Measurements from ENCODE around the gene TASOR2. TPM values are rescaled to one million over a fixed set of nuclear protein-coding genes. Genes with fewer than 3 reads are reported as not detected.

Gene TASOR2
- total RNA-seq, 1 experiment from 2014 or later: 80.3 TPM

- no peak for DNase-seq (ENCODE audit: low read depth, low spot score)
- Histone ChIP-seq H2AFZ (ENCODE audit: low read depth, low read length, poor library complexity, severe bottlenecking) (no peak overlapping the region), H3K9me3 (ENCODE audit: control insufficient read depth in 1 of 2, insufficient read depth in 1 of 2, low read depth in 1 of 2, low read length in 2 of 2) (peaks cover 0 to 2% of the 10 kb centered on the region in 2 experiments; a peak in 1 of 4 replicates), H3K36me3 (ENCODE audit: control insufficient read depth in 1 of 2, insufficient read depth in 2 of 2, low read length in 2 of 2) (no peaks in the 10 kb centered on the region), H3K4me2 (ENCODE audit: low read length) (no peak overlapping the region), H3K9me2 (ENCODE audit: insufficient read depth) (no peaks in the 10 kb centered on the region), H3K4me3 (replicated peaks in 1 of 2; ENCODE audit: low read depth in 1 of 2, low read length in 2 of 2) (no peak overlapping the region), H3K27me3 (ENCODE audit: insufficient read depth, low read length) (no peaks in the 10 kb centered on the region), H3K27ac (ENCODE audit: low read depth, low read length) (no peak overlapping the region), H3K4me1 (ENCODE audit: control insufficient read depth in 1 of 2, insufficient read depth in 2 of 2, low read length in 2 of 2) (peaks cover 9 to 22% of the 10 kb centered on the region in 2 experiments; a peak in 3 of 4 replicates), H4K20me1 (ENCODE audit: insufficient read depth) (no peaks in the 10 kb centered on the region), H3K79me2 (ENCODE audit: insufficient read depth, low read length) (peaks cover 12% of the 10 kb centered on the region; the same call in 1 of the 2 replicates), H3K9ac (ENCODE audit: low read length) (no peak overlapping the region)
- RAD21 ChIA-PET (ENCODE audit: low non-redundant PET in 1 of 2, low total read pairs in 2 of 2, uncharacterized antibody in 2 of 2, unreplicated experiment in 2 of 2): no interaction called here
- CTCF ChIA-PET: no interaction called here
- BruUV-seq (replicated peaks): no TSS peak
- no peak for ATAC-seq
- TF ChIP-seq CEBPB (IDR thresholded peaks at IDR 0.05; ENCODE audit: low read depth): no peak
- TF ChIP-seq, protein P1, sequence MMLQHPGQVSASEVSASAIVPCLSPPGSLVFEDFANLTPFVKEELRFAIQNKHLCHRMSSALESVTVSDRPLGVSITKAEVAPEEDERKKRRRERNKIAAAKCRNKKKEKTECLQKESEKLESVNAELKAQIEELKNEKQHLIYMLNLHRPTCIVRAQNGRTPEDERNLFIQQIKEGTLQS (IDR thresholded peaks at IDR 0.05): no peak
- TF ChIP-seq EZH2 (IDR thresholded peaks at IDR 0.05): no peak
- no peak for TF ChIP-seq FOSL1 (IDR thresholded peaks at IDR 0.05; ENCODE audit: low read depth)
- intact Hi-C loops (cut with micrococcal nuclease): no loop called here
- POLR2A ChIA-PET: interaction anchor here (0.9 kb wide), 1 partner anchor 9 kb away, joined by 3 read pairs; no protein-coding TSS in a partner anchor
These were observed 16.2 kb upstream of the TASOR2 start for GRCh38 chr10:5668429-5668828.

- ATAC-seq: no peak
- ChIA-PET POLR2A (interaction anchor here (0.9 kb wide), 1 partner anchor 8 kb away, joined by 3 read pairs; no protein-coding TSS in a partner anchor), RAD21 (ENCODE audit: low non-redundant PET in 1 of 2, low total read pairs in 2 of 2, uncharacterized antibody in 2 of 2, unreplicated experiment in 2 of 2) (no interaction called here), CTCF (no interaction called here)
- Histone ChIP-seq H3K27ac (ENCODE audit: low read depth, low read length) (no peak overlapping the region), H3K4me2 (ENCODE audit: low read length) (no peak overlapping the region), H3K9me2 (ENCODE audit: insufficient read depth) (no peaks in the 10 kb centered on the region), H3K4me1 (ENCODE audit: control insufficient read depth in 1 of 2, insufficient read depth in 2 of 2, low read length in 2 of 2) (peaks cover 9 to 22% of the 10 kb centered on the region in 2 experiments; a peak in 3 of 4 replicates), H3K79me2 (ENCODE audit: insufficient read depth, low read length) (peaks cover 8% of the 10 kb centered on the region; the same call in 1 of the 2 replicates), H4K20me1 (ENCODE audit: insufficient read depth) (no peaks in the 10 kb centered on the region), H3K4me3 (replicated peaks in 1 of 2; ENCODE audit: low read depth in 1 of 2, low read length in 2 of 2) (no peak overlapping the region), H3K9me3 (ENCODE audit: control insufficient read depth in 1 of 2, insufficient read depth in 1 of 2, low read depth in 1 of 2, low read length in 2 of 2) (peaks cover 3 to 7% of the 10 kb centered on the region in 2 experiments; a peak in 2 of 4 replicates), H3K36me3 (ENCODE audit: control insufficient read depth in 1 of 2, insufficient read depth in 2 of 2, low read length in 2 of 2) (no peaks in the 10 kb centered on the region), H3K27me3 (ENCODE audit: insufficient read depth, low read length) (no peaks in the 10 kb centered on the region), H3K9ac (ENCODE audit: low read length) (no peak overlapping the region), H2AFZ (ENCODE audit: low read depth, low read length, poor library complexity, severe bottlenecking) (no peak overlapping the region)
- BruUV-seq (replicated peaks): no TSS peak
- intact Hi-C loops (cut with micrococcal nuclease): no loop called here
- DNase-seq (ENCODE audit: low read depth, low spot score): no peak
- TF ChIP-seq ZFX (IDR thresholded peaks at IDR 0.05): no peak
- no peak for TF ChIP-seq ELF1 (IDR thresholded peaks at IDR 0.05; ENCODE audit: borderline replicate concordance, low read depth)
- TF ChIP-seq, protein P2, sequence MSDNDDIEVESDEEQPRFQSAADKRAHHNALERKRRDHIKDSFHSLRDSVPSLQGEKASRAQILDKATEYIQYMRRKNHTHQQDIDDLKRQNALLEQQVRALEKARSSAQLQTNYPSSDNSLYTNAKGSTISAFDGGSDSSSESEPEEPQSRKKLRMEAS (IDR thresholded peaks at IDR 0.05): no peak
- no peak for TF ChIP-seq SIN3A (IDR thresholded peaks at IDR 0.05; ENCODE audit: low read depth)
- no peak for TF ChIP-seq EZH2 (IDR thresholded peaks at IDR 0.05)
- no peak for TF ChIP-seq CBX3 (IDR thresholded peaks at IDR 0.05; ENCODE audit: low read depth)
- no peak for TF ChIP-seq SP1 (IDR thresholded peaks at IDR 0.05; ENCODE audit: low read depth)
- no peak for TF ChIP-seq FOSL1 (IDR thresholded peaks at IDR 0.05; ENCODE audit: low read depth)
- no peak for TF ChIP-seq JUND (IDR thresholded peaks at IDR 0.05)
- no peak for TF ChIP-seq RAD21 (IDR thresholded peaks at IDR 0.05; ENCODE audit: low read depth)
- no peak for TF ChIP-seq EZH2phosphoT487 (IDR thresholded peaks at IDR 0.05; ENCODE audit: borderline replicate concordance)
- TF ChIP-seq ZBTB33 (IDR thresholded peaks at IDR 0.05; ENCODE audit: extremely low read depth, insufficient replicate concordance, low read length): no peak
- TF ChIP-seq TCF7L2 (IDR thresholded peaks at IDR 0.05; ENCODE audit: borderline replicate concordance, extremely low read depth, insufficient read depth, insufficient read length): no peak
- TF ChIP-seq REST (IDR thresholded peaks at IDR 0.05; ENCODE audit: low read depth): no peak
These were observed 15.0 kb upstream of the TASOR2 start for GRCh38 chr10:5669604-5670003.

All from HCT116 (cell line).